CD4-positive, alpha-beta memory T cell (primary cell): ENCODE data around the gene JAKMIP1. TPM values are rescaled to one million over a fixed set of nuclear protein-coding genes. Genes with fewer than 3 reads are reported as not detected.
"Not testable (repeated sequence)": the region's sequence is repeated elsewhere in the genome, so short reads cannot be mapped to it uniquely, and the experiment has no call there.

Experiments used
- CTCF ChIA-PET: fragments of 350-600 bp; sonication (Branson Sonifier 250); formaldehyde crosslinking; loops from one replicate; lab custom pipeline; 2021; ENCODE audit warnings: inconsistent platforms; ENCODE audit not compliant: partially characterized antibody; lab: Charles Lee
- POLR2A ChIA-PET: fragments of 350-600 bp; sonication (Branson Sonifier 250); formaldehyde crosslinking; loops from one replicate; lab custom pipeline; 2021; ENCODE audit not compliant: partially characterized antibody; lab: Charles Lee
- DNase-seq, 5 donors: peaks; one replicate each; pipeline versions ENCODE4 v3.0.0 to v3.0.0-alpha.2; 2020 to 2022; ENCODE audit warnings: mixed read lengths in 1 of 5
- H3K27ac ChIP-seq: one replicate; pipeline ENCODE4 v1.7.0; 2013; ENCODE audit warnings: low read depth, low read length
- H3K27me3 ChIP-seq: 2 replicates; pipeline ENCODE4 v1.7.0; 2013; ENCODE audit warnings: mild to moderate bottlenecking, low read length, moderate library complexity; ENCODE audit not compliant: insufficient read depth
- H3K36me3 ChIP-seq: 2 replicates; pipeline ENCODE4 v1.7.0; 2013; ENCODE audit warnings: mild to moderate bottlenecking, low read length, moderate library complexity; ENCODE audit not compliant: insufficient read depth
- H3K4me1 ChIP-seq: 2 replicates; pipeline ENCODE4 v1.7.0; 2013; ENCODE audit warnings: mild to moderate bottlenecking, low read length, moderate library complexity; ENCODE audit not compliant: insufficient read depth
- H3K4me3 ChIP-seq, 2 donors: one replicate each; pipeline ENCODE4 v1.7.0; 2013; ENCODE audit warnings: low read length in 2 of 2, mild to moderate bottlenecking in 1 of 2
- H3K9me3 ChIP-seq, 2 donors: one replicate each; pipeline ENCODE4 v1.7.0; 2013; ENCODE audit warnings: low read length in 2 of 2, control low read depth in 1 of 2; ENCODE audit not compliant: control insufficient read depth in 1 of 2
- H3K27ac Mint-ChIP-seq, 7 donors: one replicate each; pipeline ENCODE4 v1.8.0; 2020 to 2021; ENCODE audit warnings: mixed read lengths in 7 of 7, mild to moderate bottlenecking in 6 of 7, inconsistent platforms in 3 of 7, moderate library complexity in 3 of 7
- H3K27me3 Mint-ChIP-seq, 2 donors: one replicate each; pipeline ENCODE4 v1.8.0; 2020 to 2021; ENCODE audit warnings: mixed read lengths in 2 of 2
- H3K36me3 Mint-ChIP-seq, 2 donors: one replicate each; pipeline ENCODE4 v1.8.0; 2020 to 2021; ENCODE audit warnings: mixed read lengths in 2 of 2, inconsistent platforms in 1 of 2, mild to moderate bottlenecking in 1 of 2
- H3K4me1 Mint-ChIP-seq, 4 donors: one replicate each; pipeline ENCODE4 v1.8.0; 2020 to 2021; ENCODE audit warnings: mixed read lengths in 4 of 4, mild to moderate bottlenecking in 1 of 4
- H3K4me3 Mint-ChIP-seq, 8 donors: one replicate each; pipeline ENCODE4 v1.8.0; 2020 to 2021; ENCODE audit warnings: mixed read lengths in 8 of 8, mild to moderate bottlenecking in 7 of 8, moderate library complexity in 6 of 8, inconsistent platforms in 3 of 8
- H3K9me3 Mint-ChIP-seq, 8 donors: one replicate each; pipeline ENCODE4 v1.8.0; 2020 to 2021; ENCODE audit warnings: mixed read lengths in 8 of 8, mild to moderate bottlenecking in 5 of 8, inconsistent platforms in 3 of 8, moderate library complexity in 1 of 8
- intact Hi-C: fragments of 100-400 bp; cut with micrococcal nuclease; formaldehyde crosslinking; loops from one replicate; pipeline ENCODE4 v1.15.1; 2023
- polyA plus RNA-seq, 2 donors: library from polyadenylated mRNA; unstranded; fragments of 300-500 nt; fragmentation: Illumina TruSeq; gene quantifications; one replicate each; pipeline ENCODE4 v1.2.3, GENCODE V29; 2021
- total RNA-seq, 2 experiments: library from RNA; stranded (reverse); gene quantifications; one replicate each; pipeline ENCODE4 v1.2.3, GENCODE V29; 2021

JAKMIP1 gene
- total and polyA plus RNA-seq, 4 experiments from 2014 or later, result 2.5 to 11.5 (median 3.3) TPM

GRCh38 chr4:6221851-6222760 lies 21.8 kb upstream of the JAKMIP1 start:
- peak in 3 of 5 donors; percentile 11 to 36 (median 17) for DNase-seq
- H3K27me3 ChIP-seq, result peaks cover 23% of the 10 kb centered on the region
- Mint-ChIP-seq H3K4me3 (peak overlapping the region in 6 of 8 donors; percentile 4 to 60 (median 40)), H3K36me3 (no peaks in the 10 kb centered on the region), H3K27ac (no peak overlapping the region), H3K27me3 (peaks cover 30 to 45% of the 10 kb centered on the region in 2 donors), H3K4me1 (peaks cover 0 to 5% (median 2%) of the 10 kb centered on the region in 4 donors), H3K9me3 (peaks cover 0 to 14% (median 5%) of the 10 kb centered on the region in 8 donors)
- intact Hi-C loops, result no loop called here
- no peak overlapping the region for H3K27ac ChIP-seq
- ChIA-PET POLR2A (no interaction called here), CTCF (interaction anchor here (1.4 to 2.0 kb wide), 2 partner anchors 29 to 88 kb away, joined by 4 to 6 read pairs; no protein-coding TSS in a partner anchor)
- H3K4me3 ChIP-seq, result no peak overlapping the region
- no peaks in the 10 kb centered on the region for H3K4me1 ChIP-seq
- H3K36me3 ChIP-seq, result no peaks in the 10 kb centered on the region
- no peaks in the 10 kb centered on the region for H3K9me3 ChIP-seq

GRCh38 chr4:6221301-6221850 lies 21.0 kb upstream of the JAKMIP1 start:
- Histone ChIP-seq H3K4me3 (no peak overlapping the region), H3K27ac (no peak overlapping the region), H3K36me3 (no peaks in the 10 kb centered on the region), H3K9me3 (no peaks in the 10 kb centered on the region), H3K27me3 (peaks cover 23% of the 10 kb centered on the region), H3K4me1 (no peaks in the 10 kb centered on the region)
- ChIA-PET CTCF (interaction anchor here (1.0 to 2.0 kb wide), 3 partner anchors 15 to 87 kb away, joined by 4 to 6 read pairs (median 4); no protein-coding TSS in a partner anchor), POLR2A (interaction anchor here (1.7 kb wide), 1 partner anchor 21 kb away, joined by 5 read pairs; the partner anchor contains the start of gene JAKMIP1)
- Mint-ChIP-seq H3K27me3 (peaks cover 33 to 46% of the 10 kb centered on the region in 2 donors), H3K27ac (peak overlapping the region in 1 of 7 donors; percentile 43), H3K9me3 (peaks cover 0 to 16% (median 6%) of the 10 kb centered on the region in 8 donors), H3K4me3 (peak overlapping the region in 6 of 8 donors; percentile 4 to 60 (median 46)), H3K4me1 (peaks cover 0 to 5% (median 2%) of the 10 kb centered on the region in 4 donors), H3K36me3 (no peaks in the 10 kb centered on the region)
- DNase-seq, result no peak
- intact Hi-C loops, result no loop called here

GRCh38 chr4:6217716-6218381 lies 17.5 kb upstream of the JAKMIP1 start:
- ChIA-PET CTCF (interaction anchor here (0.6 kb wide), 1 partner anchor 33 kb away, joined by 4 read pairs; no protein-coding TSS in a partner anchor), POLR2A (no interaction called here)
- Mint-ChIP-seq H3K27ac (no peak overlapping the region), H3K27me3 (peaks cover 22 to 34% of the 10 kb centered on the region in 2 donors), H3K36me3 (no peaks in the 10 kb centered on the region), H3K9me3 (peaks cover 0 to 12% (median 7%) of the 10 kb centered on the region in 8 donors), H3K4me1 (peaks cover 0 to 5% (median 2%) of the 10 kb centered on the region in 4 donors), H3K4me3 (no peak overlapping the region)
- no peak for DNase-seq
- no peaks in the 10 kb centered on the region for H3K36me3 ChIP-seq
- H3K4me3 ChIP-seq, result no peak overlapping the region
- H3K9me3 ChIP-seq, result no peaks in the 10 kb centered on the region
- intact Hi-C loops, result no loop called here
- H3K27ac ChIP-seq, result no peak overlapping the region
- peaks cover 22% of the 10 kb centered on the region for H3K27me3 ChIP-seq
- H3K4me1 ChIP-seq, result no peaks in the 10 kb centered on the region

- peaks cover 0 to 9% (median 4%) of the 10 kb centered on the region in 8 donors for H3K9me3 Mint-ChIP-seq
- Histone ChIP-seq H3K9me3 (no peaks in the 10 kb centered on the region), H3K4me3 (no peak overlapping the region), H3K36me3 (no peaks in the 10 kb centered on the region), H3K27me3 (peaks cover 17% of the 10 kb centered on the region), H3K27ac (no peak overlapping the region), H3K4me1 (no peaks in the 10 kb centered on the region)
- H3K36me3 Mint-ChIP-seq, result no peaks in the 10 kb centered on the region
- no peak overlapping the region for H3K4me3 Mint-ChIP-seq
- no peak overlapping the region for H3K27ac Mint-ChIP-seq
- DNase-seq, result no peak
- CTCF ChIA-PET, result no interaction called here
- peaks cover 0 to 4% (median 2%) of the 10 kb centered on the region in 4 donors for H3K4me1 Mint-ChIP-seq
- POLR2A ChIA-PET, result no interaction called here
- H3K27me3 Mint-ChIP-seq, result peaks cover 18 to 29% of the 10 kb centered on the region in 2 donors
- intact Hi-C loops, result no loop called here
Observed at GRCh38 chr4:6216588-6216987, 16.2 kb upstream of the JAKMIP1 start.

- Histone ChIP-seq H3K27me3 (no peaks in the 10 kb centered on the region), H3K27ac (no peak overlapping the region), H3K36me3 (no peaks in the 10 kb centered on the region), H3K4me1 (no peaks in the 10 kb centered on the region), H3K4me3 (no peak overlapping the region), H3K9me3 (no peaks in the 10 kb centered on the region)
- no peak for DNase-seq
- intact Hi-C loops, result no loop called here
- Mint-ChIP-seq H3K27ac (no peak overlapping the region), H3K27me3 (peaks cover 0 to 3% of the 10 kb centered on the region in 2 donors), H3K9me3 (peaks cover 0 to 4% (median under 1%) of the 10 kb centered on the region in 8 donors), H3K4me1 (no peaks in the 10 kb centered on the region), H3K4me3 (no peak overlapping the region), H3K36me3 (no peaks in the 10 kb centered on the region)
- ChIA-PET POLR2A (no interaction called here), CTCF (no interaction called here)
Observed at GRCh38 chr4:6209921-6210320, 9.6 kb upstream of the JAKMIP1 start.

GRCh38 chr4:6209291-6209690 lies 8.9 kb upstream of the JAKMIP1 start:
- H3K4me1 ChIP-seq, H3K27ac Mint-ChIP-seq, CTCF ChIA-PET, DNase-seq, H3K27ac ChIP-seq, H3K27me3 ChIP-seq, H3K9me3 Mint-ChIP-seq, H3K36me3 ChIP-seq, H3K9me3 ChIP-seq, H3K4me3 Mint-ChIP-seq, H3K4me3 ChIP-seq, H3K4me1 Mint-ChIP-seq, H3K36me3 Mint-ChIP-seq, POLR2A ChIA-PET, intact Hi-C loops, H3K27me3 Mint-ChIP-seq: not testable (repeated sequence)

GRCh38 chr4:6208416-6208815 lies 8.1 kb upstream of the JAKMIP1 start:
- intact Hi-C loops, result no loop called here
- H3K4me1 Mint-ChIP-seq, result no peaks in the 10 kb centered on the region
- no peaks in the 10 kb centered on the region for H3K36me3 Mint-ChIP-seq
- DNase-seq, result no peak
- peaks cover 0 to 2% (median 0%) of the 10 kb centered on the region in 8 donors for H3K9me3 Mint-ChIP-seq
- Histone ChIP-seq H3K4me3 (no peak overlapping the region), H3K4me1 (no peaks in the 10 kb centered on the region), H3K27me3 (no peaks in the 10 kb centered on the region), H3K27ac (no peak overlapping the region), H3K36me3 (no peaks in the 10 kb centered on the region), H3K9me3 (no peaks in the 10 kb centered on the region)
- CTCF ChIA-PET, result no interaction called here
- no peaks in the 10 kb centered on the region for H3K27me3 Mint-ChIP-seq
- H3K4me3 Mint-ChIP-seq, result no peak overlapping the region
- POLR2A ChIA-PET, result no interaction called here
- no peak overlapping the region for H3K27ac Mint-ChIP-seq
